HG02610 (cell line): ENCODE data around the gene KCNJ4.
"Not testable (repeated sequence)": the region's sequence is repeated elsewhere in the genome, so short reads cannot be mapped to it uniquely, and the experiment has no call there.

ENCODE experiments used
- ATAC-seq: cut with Tn5 transposase; IDR thresholded peaks from one replicate; pipeline ENCODE4 v1.9.1; 2021; ENCODE audit warnings: mild to moderate bottlenecking, moderate library complexity; ENCODE audit not compliant: unreplicated experiment

KCNJ4 gene

DNA sequence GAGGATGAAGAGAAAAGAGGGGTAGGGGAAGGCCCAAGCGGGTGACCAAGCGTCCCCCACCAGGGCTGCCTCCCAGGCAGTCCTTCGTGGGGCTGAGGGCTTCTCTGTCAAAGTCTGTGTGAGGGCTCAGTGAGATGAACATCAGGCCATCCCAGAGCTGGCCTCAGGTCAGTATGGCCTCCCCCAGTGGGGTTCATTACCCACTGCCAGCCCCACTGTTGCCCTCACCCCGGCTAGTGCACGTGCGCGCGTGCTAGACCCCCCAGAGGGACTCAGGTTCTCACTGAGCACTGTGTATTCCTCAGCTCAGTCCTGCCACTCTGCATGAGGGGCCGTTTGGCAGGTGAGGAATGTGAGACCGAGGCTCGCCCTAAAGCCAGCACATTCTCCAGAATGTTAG is 16.2 kb upstream of the KCNJ4 start:
- ATAC-seq: no peak

DNA sequence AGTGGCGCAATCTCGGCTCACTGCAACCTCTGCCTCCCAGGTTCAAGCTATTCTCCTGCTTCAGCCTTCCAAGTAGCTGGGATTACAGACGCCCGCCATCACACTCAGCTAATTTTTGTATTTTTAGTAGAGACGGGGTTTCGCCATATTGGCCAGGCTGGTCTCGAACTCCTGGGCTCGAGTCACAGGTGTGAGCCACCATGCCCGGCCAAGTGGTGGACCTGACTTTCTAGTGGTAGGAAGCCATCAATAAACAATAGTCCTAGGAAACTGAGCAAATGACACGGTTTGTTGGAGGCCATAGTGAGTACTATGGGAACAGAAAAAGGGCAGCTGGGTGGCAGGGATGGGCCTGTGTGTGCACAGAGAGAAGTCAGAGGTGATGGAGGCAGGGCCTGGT is 15.2 kb upstream of the KCNJ4 start:
- ATAC-seq: not testable (repeated sequence)

DNA sequence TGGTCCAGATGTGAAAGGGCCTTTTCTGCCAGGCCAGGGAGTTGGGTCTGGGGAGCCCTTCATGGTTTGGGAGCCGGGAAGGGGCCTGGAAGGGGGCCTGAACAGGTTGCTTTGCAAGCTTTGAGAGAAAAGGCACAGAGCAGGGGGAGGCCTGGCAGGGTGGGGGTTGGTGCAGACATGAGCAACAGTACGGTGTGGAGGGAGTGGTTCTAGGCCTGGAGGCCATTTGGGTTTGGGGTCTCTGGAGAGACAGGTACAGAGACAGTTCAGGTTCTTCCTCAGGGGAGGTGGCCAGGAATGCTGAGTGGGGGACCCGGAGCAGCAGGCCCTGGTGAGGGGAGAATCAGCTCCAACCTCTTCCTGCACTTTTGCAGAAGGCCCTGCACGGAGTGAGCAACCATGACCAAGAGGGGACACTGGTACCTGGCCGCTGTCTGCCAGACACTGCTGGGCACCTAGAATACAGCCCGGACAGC is 14.3 kb upstream of the KCNJ4 start:
- ATAC-seq: no peak

DNA sequence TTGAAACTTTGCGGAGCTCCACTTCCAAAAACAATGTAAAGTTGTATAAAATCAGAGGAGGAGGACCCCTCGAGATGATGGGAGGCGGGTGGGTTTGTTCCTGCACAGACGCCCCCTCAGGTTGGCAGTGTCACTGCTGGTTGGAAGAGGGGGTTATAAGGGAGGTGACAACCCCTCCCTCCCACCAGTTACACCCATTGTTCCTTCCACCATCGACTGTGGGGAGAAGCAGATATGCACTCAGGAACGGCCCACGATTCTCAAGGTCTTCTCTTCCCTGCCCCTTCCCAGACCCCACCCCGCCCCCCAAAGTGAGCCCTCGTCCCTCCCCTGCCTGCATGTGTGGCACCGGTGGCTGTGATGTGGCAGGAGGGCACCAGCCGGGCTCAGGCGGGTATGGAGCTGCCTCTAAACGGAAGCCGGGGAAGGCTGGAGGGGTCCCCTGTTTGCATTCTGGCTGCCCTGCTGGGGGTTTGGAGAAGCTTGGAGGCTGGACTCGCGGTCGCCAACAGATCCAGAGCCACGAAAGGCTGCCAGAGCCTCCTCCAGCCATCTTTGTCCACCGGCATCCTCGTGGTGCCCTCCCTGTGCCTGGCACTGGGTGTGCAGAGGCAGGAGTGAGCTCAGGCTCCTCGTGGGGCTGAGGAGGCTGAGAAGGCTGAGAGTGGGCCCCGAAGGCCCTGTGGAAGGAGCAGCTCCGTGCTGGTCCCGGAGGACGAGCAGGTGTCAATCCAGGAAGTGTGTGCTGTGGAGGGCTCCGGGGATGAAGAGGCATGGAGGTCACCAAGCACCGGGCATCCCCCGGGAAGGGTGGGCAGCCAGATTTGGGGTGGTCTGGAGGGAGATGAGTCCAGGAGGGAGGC is 13.7 kb upstream of the KCNJ4 start:
- ATAC-seq: no peak

DNA sequence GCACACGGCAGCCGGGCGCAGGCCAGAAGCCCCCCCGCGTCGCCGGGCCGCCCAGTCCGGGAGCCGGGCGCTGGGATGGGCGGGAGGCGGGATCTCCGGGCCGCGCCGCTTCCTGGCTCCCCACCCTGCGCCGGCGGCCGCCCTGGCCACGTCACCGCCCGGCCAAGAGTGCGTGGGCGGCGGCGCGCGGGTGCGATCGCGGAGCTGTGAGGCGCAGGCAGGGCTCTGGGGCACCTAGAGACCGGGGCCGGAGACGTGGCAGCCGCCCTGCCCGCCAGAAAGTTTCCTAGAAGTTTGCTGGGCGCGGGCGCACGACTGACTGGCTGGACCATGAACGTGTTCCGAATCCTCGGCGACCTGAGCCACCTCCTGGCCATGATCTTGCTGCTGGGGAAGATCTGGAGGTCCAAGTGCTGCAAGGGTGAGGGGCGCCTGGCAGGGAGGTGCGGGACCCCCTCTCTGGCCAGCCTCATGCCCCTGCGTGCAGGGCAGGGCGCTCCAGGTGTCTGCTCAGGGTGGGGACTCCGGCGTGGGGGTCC is 13.0 kb upstream of the KCNJ4 start, which contains the start of gene KDELR3:
TSS of gene KDELR3 (plus strand) at position 193 of the 539 bp plus-strand sequence. CDS start at position 331, 138 bp downstream.
- ATAC-seq: no peak

DNA sequence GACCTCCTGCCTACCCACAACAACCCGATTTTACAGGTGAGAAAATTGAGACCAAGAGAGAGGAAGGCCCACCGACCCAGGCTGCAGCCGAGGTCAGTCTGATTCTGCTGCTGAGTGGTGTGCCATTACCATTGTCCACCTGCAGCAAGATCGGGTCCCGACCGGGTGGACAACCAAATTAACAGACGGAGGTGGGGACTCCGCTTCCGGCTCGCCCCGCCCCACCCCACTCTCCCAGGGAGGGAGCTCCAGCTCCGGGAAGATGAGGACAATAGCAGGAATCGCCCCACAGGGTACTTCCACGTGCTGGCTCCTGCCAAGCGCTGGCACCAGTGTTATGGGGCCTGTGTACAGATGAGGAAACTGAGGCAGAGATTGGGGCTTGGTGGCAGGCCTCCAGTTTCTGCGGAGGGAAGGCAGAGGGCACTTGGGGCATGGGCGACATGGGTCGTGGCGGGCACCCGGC is 12.5 kb upstream of the KCNJ4 start:
- ATAC-seq: no peak

DNA sequence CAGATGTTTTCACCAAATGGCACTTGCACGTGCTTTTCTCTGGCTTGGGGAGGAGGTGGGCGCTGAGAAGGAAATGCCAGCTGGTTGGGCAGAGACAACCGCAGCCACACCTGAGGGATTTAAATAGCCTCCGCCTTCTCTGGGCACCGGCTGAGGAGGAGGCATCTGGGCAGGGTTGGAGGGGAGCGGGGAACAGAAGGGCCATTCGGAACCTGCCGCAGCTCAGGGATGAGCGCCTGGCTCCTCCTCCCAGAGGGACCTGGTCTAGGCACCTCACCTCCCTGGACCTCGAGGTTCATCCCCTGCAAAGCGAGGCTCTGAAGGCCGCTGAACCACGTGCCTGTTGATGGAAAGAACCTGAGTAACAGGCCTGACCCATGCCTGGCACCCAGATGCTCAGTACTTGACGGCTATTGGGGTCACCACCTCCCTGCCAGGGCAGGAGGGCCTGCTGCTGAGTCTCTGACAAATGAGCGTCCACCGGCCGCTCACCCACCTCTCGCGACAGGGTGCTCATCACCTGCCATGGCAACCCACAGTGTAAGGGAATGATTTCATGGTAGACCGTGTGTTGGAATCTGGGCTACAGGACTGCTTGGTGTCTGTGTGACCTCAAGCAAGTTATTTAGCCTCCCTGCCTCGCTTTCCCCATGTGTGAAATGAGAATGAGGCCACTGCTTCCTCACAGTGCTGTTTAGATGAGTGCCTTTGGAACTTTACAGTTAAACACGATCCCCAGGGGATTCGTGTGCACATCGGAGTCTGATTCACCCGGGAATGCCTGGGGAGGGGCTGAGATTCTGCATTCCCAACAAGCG is 10.9 kb upstream of the KCNJ4 start:
- ATAC-seq: no peak

DNA sequence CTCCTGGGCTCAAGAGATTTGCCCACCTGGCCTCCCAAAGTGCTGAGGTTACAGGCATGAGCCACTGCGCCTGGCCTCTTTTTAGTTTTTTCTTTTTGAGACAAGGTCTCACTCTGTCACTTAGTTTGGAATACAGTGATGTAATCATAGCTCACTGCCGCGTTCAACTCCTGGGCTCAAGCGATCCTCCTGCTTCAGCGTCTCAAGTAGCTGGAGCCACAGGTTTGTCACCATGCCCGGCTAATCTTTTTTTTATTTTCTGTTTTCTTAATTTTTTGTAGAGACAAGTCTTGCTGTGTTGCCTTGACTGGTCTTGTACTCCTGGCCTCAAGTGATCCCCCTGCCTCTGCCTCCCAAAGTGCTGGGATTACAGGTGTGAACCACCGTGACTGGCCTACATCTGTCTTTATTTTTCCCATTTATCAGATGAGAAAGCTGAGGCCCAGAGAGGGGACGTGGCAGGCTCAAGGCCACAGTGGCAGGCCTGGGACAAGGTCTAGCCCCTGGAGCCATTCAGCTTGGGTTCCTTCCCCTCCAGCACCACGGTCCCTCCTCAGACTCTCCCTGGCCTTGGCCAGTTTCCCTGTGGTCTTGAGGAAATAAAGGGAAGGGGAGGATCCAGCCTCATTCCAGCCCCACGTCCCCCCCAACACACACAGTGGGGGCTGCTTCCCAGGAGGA is 10.1 kb upstream of the KCNJ4 start:
- no peak for ATAC-seq

DNA sequence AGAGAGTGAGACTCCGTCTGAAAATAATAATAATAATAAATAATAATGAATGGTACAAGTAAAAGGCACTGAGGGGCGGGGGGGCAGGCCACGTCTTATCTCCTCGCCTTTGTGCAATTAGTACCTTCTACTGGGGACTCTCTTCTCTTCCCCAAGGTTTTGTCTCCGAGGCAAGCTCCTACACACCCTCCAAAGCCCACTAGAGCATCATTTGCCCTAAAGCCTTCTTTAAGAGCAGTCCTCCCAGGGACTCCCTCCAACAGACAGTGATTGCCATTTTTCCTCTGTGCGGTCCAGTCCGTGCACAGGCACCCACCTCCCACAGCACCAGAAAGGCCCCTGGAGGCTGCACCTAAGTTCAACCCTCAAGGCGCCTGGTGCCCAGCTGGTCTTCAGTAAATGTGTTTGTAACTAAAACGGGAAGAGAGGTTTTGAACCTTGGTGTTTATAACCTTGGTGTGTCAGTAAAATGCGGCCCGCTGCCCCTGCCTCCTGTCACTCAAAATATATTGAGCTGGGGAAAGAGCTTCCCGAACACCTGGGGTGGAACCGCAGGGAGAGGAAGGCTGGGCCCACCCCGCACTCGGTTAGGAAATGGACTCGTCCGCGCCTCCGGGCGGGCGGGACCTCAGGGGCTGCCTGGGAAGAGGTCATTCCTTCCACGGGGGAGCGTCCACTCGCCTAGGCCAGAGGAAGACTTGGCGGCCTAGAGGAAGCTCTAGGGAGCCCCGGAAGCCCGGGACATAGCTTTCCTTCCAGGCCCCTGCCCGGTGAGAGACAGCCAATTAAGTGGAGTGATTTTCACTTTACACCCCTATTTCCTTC is 8.2 kb upstream of the KCNJ4 start:
- ATAC-seq: no peak

DNA sequence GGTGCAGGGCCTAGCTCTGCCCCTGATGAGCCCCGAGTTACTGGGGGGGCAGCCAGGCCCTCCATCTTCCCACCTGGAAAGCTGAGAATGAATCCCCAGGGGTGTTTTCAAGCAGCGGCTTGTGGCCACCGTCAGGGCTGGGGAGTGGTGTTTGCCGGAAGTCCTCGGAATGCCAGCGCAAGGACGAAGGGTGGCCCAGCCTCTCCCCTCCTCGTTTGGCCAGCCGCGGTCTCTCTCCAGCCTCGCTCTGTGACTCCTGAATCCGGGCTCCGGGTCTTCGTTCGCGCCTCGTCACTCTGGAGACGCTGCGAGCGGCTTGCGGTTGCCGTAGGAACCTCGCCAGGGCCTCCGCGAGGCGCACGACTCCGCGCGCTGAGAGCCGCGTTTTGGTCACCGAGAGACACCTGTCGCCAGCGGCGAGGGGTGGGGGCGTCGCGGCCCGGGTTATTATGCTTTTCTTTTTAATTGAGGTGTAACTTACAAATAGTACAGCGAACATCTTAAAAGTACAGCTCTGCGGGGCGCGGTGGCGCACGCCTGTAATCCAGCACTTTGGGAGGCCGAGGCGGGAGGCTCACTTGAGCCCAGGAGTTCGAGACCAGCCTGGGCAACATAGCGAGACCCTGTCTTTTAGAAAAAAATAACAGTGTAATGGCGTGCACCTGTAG is 6.5 kb upstream of the KCNJ4 start:
- no peak for ATAC-seq

DNA sequence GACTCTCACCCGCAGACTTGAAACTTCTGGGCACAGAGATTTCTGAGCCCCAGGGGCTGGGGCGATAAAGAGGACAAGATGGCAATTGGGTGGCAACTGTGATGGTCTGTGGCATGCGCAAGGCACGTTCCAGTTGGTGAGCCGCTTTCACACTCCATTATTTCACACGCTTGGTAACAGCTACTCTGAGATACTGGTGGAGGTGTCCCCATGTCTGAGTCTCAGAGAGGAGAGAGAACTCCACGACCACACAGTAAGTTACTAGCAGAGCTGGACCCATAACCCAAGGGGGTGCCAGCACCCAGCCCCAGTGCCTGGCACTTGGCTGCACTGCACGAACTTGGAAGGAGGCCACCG is 6.0 kb upstream of the KCNJ4 start:
- no peak for ATAC-seq

DNA sequence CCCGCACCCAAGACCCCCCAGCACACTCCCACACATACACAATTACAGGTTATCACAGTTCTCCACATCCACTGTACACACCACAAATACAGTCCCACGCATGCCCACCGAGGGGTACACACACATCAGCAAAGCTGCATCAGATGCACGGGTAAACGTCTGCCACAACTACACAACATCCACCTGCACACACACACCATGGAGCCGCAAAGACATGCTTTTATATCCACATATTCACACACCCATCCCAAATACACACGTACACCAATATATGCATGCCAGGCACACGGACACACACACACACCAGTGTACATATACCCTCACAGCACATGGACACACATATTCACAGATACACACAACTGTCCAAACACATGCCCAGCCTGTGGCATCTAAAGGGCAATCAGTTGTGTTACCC is 5.4 kb upstream of the KCNJ4 start:
- no peak for ATAC-seq

DNA sequence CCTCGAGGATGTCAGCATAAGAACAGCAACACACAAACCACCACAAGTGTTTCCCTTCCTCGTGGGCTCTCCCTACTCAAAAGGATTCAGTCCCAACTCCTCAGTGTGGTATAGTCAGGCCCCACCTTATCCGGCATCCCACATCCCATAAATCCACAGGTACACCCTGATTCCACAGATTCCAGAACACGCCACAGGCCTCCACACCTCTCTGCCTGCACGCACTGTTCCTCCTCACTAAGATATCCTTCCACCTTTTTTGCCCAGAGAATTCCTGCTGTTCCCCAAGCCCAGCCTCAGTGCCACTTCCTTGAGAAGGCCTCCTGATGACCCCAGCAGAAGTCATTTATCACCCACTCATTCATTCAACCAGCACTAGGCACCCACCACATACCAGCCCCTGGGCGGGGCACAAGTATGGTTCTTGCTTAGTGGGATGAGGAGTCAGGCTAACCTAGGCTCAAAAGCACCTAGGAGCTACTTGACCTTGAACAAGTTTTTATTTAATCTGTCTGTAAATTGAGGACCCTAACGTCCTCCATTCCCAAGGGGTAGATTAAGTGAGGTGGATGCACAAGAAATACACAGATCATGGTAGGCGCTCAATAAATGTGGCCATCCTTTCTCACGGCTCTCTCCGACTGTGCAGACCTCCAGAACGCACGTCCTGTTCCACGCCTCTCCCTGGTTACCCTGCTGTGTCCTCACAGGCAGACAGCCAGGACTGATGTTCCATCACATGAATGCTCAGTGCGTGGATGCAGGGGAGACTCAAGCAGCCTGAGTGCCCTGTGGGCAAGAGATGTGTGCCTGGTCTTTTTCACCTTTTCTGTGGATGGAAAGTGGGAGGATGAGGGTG is 2.1 kb upstream of the KCNJ4 start:
- no peak for ATAC-seq

DNA sequence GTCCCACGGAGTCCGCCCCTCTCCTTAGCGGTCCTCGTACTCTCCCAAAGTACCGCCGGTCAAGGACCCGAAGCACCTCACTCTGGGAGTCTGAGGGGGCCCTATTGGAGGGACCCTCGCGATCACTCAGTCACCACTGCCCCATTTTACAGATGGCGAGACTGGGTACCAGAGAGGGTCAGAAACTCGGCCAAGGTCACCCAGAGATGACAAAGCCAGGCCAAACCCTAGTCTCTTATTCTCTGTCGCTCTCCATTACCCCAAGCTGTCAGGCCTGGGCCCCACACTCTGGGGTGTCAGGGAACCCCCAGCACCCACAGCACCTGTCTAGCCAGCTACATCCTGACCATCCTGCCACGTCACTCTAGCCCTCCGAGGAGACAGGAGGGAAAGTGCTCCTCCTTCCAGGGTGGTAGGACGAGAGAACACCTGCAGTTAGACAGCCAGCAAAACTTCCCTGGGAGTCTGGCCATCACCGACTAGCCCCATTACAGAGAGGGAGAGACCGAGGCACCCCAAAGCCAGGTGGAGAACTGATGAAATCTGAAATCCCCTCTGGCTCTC is 1.4 kb upstream of the KCNJ4 start:
- no peak for ATAC-seq

DNA sequence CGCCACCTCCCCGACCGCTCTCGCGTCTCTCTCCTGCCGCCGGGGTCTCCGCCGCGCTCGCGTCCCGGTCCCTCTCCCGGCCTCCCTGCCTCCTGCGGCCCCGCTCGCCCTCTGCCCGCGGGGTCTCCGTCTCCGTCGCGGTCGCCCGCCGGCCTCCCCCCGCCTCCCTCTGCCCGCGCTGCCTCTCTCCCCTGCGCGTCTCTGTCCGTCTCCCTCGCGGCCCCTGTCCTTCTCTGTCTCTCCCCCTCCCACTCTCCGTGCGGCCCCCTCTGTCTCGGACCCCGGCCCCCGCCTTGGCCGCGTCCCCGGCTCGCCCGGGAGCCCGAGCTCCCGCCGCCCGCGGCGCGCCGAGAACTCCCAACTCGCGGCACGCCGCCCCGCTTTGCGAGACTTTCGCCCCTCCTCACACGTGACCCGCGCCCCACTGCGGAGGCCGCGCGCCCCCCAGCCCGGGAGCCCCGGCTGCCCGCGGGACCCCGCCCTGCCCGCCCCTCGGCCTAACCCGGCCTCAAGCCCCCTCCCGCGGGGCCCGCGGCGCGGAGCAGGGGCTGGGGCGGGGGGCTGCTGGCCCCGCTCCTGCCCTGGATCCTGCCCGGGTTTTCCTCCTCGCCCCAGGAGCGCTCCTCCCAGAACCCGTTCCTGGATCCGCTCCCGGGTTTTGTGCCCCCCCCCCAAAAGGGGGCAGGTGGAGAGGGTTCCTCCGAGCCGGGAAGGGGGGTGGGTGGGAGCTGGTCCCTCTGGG is 702 bp upstream of the KCNJ4 start:
- ATAC-seq: no peak

DNA sequence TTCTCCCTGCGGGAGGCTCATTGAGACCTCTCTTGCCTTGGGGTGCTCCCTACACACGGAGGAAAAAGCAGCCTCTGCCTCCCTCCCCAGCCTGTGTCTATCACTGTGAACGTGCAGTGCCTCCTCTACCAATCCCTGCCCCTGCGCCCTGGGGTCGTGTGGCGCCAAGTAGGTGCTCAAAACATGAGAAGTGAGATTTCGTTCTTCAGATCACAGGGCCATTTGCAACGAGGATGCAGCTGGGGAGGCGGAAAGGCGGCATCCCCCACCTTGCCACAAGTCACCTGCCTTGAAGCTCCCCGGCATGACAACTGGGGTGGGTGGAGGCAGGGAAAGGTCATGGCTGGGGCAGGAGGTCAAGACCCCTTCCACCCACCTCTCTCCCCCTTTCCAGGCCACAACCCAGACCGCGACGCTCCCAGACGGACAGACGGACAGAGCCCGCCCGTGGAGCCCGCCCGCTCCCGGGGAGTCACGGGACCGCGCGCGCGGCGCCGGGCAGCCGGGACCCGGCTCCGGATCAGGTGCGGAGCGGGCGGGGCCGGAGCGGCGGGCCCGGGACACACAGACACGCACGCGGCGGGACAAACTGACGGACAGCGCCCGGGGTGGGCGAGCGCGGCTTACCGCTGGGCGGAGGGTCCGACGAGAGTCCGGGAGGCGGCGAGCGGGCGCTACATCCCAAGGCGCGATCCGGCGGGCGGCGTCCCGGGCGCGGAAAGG is 485 bp downstream of the KCNJ4 start:
- no peak for ATAC-seq

DNA sequence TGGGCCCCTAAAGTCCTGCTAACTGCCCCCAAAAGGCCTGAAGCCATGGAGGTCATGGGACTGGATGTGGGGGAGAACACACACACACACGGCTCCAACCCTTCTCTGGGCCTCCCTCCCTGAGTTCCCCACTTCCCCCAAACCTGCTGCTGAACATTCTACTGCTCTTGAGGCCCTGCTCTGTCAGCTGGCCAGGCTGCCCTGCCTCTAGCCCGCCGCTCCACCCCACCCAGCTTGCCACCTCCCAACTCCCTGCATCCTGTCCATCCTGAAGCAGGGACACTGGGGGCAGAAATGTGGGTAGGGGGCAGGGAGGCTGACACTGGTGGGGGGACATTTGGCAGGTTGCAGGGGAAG is 1.0 kb downstream of the KCNJ4 start:
- no peak for ATAC-seq
